Natural killer cell (primary cell): ENCODE data around the gene DECR2. TPM values are rescaled to one million over a fixed set of nuclear protein-coding genes. Genes with fewer than 3 reads are reported as not detected.

Experiments
- ATAC-seq, 3 donors: fragments of 150-1000 bp in 2 of 3; fragments of 200-7000 bp in 1 of 3; cut with Tn5 transposase; 1 replicate in 1 of 3; 2 replicates in 2 of 3; pipeline ENCODE4 v1.10.0; 2021; ENCODE audit warnings: mild to moderate bottlenecking in 2 of 3, moderate library complexity in 2 of 3
- DNase-seq, 2 donors: peaks; one replicate each; pipeline versions ENCODE4 v3.0.0 to v3.0.0-alpha.2; 2013 to 2021; ENCODE audit warnings: mixed read lengths in 1 of 2
- H3K27ac ChIP-seq: one replicate; pipeline ENCODE4 v1.5.1; 2013; ENCODE audit warnings: mild to moderate bottlenecking, low read length
- H3K27me3 ChIP-seq: one replicate; pipeline ENCODE4 v1.6.1; 2013; ENCODE audit warnings: low read length; ENCODE audit not compliant: control insufficient read depth, insufficient read depth
- H3K36me3 ChIP-seq: one replicate; pipeline ENCODE4 v1.6.1; 2013; ENCODE audit warnings: low read length; ENCODE audit not compliant: control insufficient read depth, insufficient read depth
- H3K4me1 ChIP-seq: one replicate; pipeline ENCODE4 v1.6.1; 2013; ENCODE audit warnings: low read length; ENCODE audit not compliant: control insufficient read depth, insufficient read depth
- H3K4me3 ChIP-seq: one replicate; pipeline ENCODE4 v1.5.1; 2013; ENCODE audit warnings: low read length
- H3K9me3 ChIP-seq: one replicate; pipeline ENCODE4 v1.6.1; 2013; ENCODE audit warnings: low read length; ENCODE audit not compliant: control insufficient read depth, insufficient read depth
- H3K27ac Mint-ChIP-seq, 2 donors: one replicate each; pipeline ENCODE4 v1.8.0; 2022; ENCODE audit warnings: mild to moderate bottlenecking in 2 of 2, mixed read lengths in 2 of 2, moderate library complexity in 1 of 2
- H3K27me3 Mint-ChIP-seq, 2 donors: one replicate each; pipeline ENCODE4 v1.8.0; 2022; ENCODE audit warnings: low read depth in 2 of 2, mixed read lengths in 2 of 2
- H3K36me3 Mint-ChIP-seq: one replicate; pipeline ENCODE4 v1.8.0; 2022; ENCODE audit warnings: mixed read lengths
- H3K4me1 Mint-ChIP-seq, 2 donors: one replicate each; pipeline ENCODE4 v1.8.0; 2022; ENCODE audit warnings: mixed read lengths in 2 of 2
- H3K4me3 Mint-ChIP-seq: one replicate; pipeline ENCODE4 v1.8.0; 2022; ENCODE audit warnings: mild to moderate bottlenecking, moderate library complexity, mixed read lengths
- H3K9me3 Mint-ChIP-seq, 2 donors: one replicate each; pipeline ENCODE4 v1.8.0; 2022; ENCODE audit warnings: mixed read lengths in 2 of 2
- CTCF ChIP-seq: fragments of 200-600 bp; IDR thresholded peaks from one replicate; pipeline ENCODE4 v1.8.0; 2022; ENCODE audit warnings: antibody characterized with exemption
- WGBS: methylation state at CpG from one replicate; pipeline ENCODE4 v1.1.7; 2013; ENCODE audit warnings: missing lambda C conversion rate; ENCODE audit not compliant: insufficient coverage; 5-methylcytosine and 5-hydroxymethylcytosine counted together
- intact Hi-C: fragments of 100-400 bp; cut with micrococcal nuclease; formaldehyde crosslinking; loops from one replicate; pipeline ENCODE4 v1.14.2; 2022
- total RNA-seq, 4 donors: library from RNA; stranded (reverse); fragments of 120-200 nt in 1 of 4; gene quantifications; one replicate each; pipeline versions ENCODE4 v1.2.3 to v1.2.4, GENCODE V29; 2013 to 2022

DECR2 gene
- total RNA-seq, 3 donors from 2014 or later (not counting 1 experiment from before 2014, with no cell fraction given) = 9.5 to 13.0 (median 12.9) TPM

- no peak for DNase-seq
- Histone ChIP-seq H3K27me3 (no peaks in the 10 kb centered on the region), H3K27ac (no peak overlapping the region), H3K4me3 (no peak overlapping the region), H3K9me3 (no peaks in the 10 kb centered on the region), H3K4me1 (peaks cover 10% of the 10 kb centered on the region), H3K36me3 (peaks cover 19% of the 10 kb centered on the region)
- Mint-ChIP-seq H3K9me3 (no peaks in the 10 kb centered on the region), H3K4me1 (peaks cover 5 to 7% of the 10 kb centered on the region in 2 donors), H3K27ac (no peak overlapping the region), H3K4me3 (no peak overlapping the region), H3K27me3 (no peaks in the 10 kb centered on the region), H3K36me3 (no peaks in the 10 kb centered on the region)
- ATAC-seq = no peak
- 58% methylated on average over 16 of the region's 24 CpGs for WGBS
- intact Hi-C loops = no loop called here
- TF ChIP-seq CTCF = no peak
These were observed 37.8 kb upstream of the DECR2 start for GRCh38 chr16:363766-364490.

- peaks cover 5 to 12% of the 10 kb centered on the region in 2 donors for H3K4me1 Mint-ChIP-seq
These were observed 36.8 kb upstream of the DECR2 start for GRCh38 chr16:364595-365491.

GRCh38 chr16:366476-366875 is 35.2 kb upstream of the DECR2 start:
- no peak overlapping the region for H3K27ac Mint-ChIP-seq
- no peak overlapping the region for H3K4me3 Mint-ChIP-seq
- H3K36me3 ChIP-seq = peaks cover 19% of the 10 kb centered on the region
- no peak for DNase-seq
- no peak for TF ChIP-seq CTCF
- H3K9me3 ChIP-seq = no peaks in the 10 kb centered on the region
- peaks cover 5 to 24% of the 10 kb centered on the region in 2 donors for H3K4me1 Mint-ChIP-seq
- no peak for ATAC-seq
- 90% methylated on average over 10 of the region's 10 CpGs for WGBS
- H3K4me1 ChIP-seq = peaks cover 28% of the 10 kb centered on the region
- no peak overlapping the region for H3K27ac ChIP-seq
- no peaks in the 10 kb centered on the region for H3K9me3 Mint-ChIP-seq
- H3K4me3 ChIP-seq = no peak overlapping the region
- intact Hi-C loops = no loop called here
- H3K36me3 Mint-ChIP-seq = no peaks in the 10 kb centered on the region
- H3K27me3 ChIP-seq = no peaks in the 10 kb centered on the region
- no peaks in the 10 kb centered on the region for H3K27me3 Mint-ChIP-seq

More at GRCh38 chr16:364595-365491, 36.8 kb upstream of the DECR2 start:
- no peak overlapping the region for H3K27ac Mint-ChIP-seq
- Histone ChIP-seq H3K27ac (no peak overlapping the region), H3K4me1 (peaks cover 15% of the 10 kb centered on the region), H3K9me3 (no peaks in the 10 kb centered on the region), H3K36me3 (peaks cover 19% of the 10 kb centered on the region), H3K27me3 (no peaks in the 10 kb centered on the region), H3K4me3 (no peak overlapping the region)
- ATAC-seq (no peak), DNase-seq (no peak)
- H3K4me3 Mint-ChIP-seq = no peak overlapping the region
- intact Hi-C loops = no loop called here
- 73% methylated on average over 19 of the region's 19 CpGs for WGBS
- H3K36me3 Mint-ChIP-seq = no peaks in the 10 kb centered on the region
- TF ChIP-seq CTCF = no peak
- no peaks in the 10 kb centered on the region for H3K9me3 Mint-ChIP-seq
- H3K27me3 Mint-ChIP-seq = no peaks in the 10 kb centered on the region
